RWPE2 (cell line): ENCODE measurements around the gene KLHL6.

Experiments used
- ATAC-seq: fragments of 200-7000 bp; cut with Tn5 transposase; 3 replicates; pipeline ENCODE4 v1.9.1; 2021; ENCODE audit warnings: low read depth
- DNase-seq: peaks from one replicate; pipeline ENCODE4 v3.0.0-alpha.2; 2020; ENCODE audit warnings: low spot score
- H3K27ac ChIP-seq: fragments of 450-650 bp; 2 replicates; pipeline ENCODE4 v1.5.1; 2017; ENCODE audit warnings: mild to moderate bottlenecking; ENCODE audit not compliant: poor library complexity, severe bottlenecking
- H3K27me3 ChIP-seq: fragments of 250-450 bp; sonication (Bioruptor Pico); 2 replicates; pipeline ENCODE4 v1.5.1; 2021; ENCODE audit warnings: mild to moderate bottlenecking, moderate library complexity; ENCODE audit not compliant: insufficient read depth, poor library complexity, severe bottlenecking
- H3K36me3 ChIP-seq: fragments of 250-450 bp; sonication (Bioruptor Pico); 2 replicates; pipeline ENCODE4 v1.5.1; 2020; ENCODE audit warnings: low read depth, mild to moderate bottlenecking, moderate library complexity
- H3K4me1 ChIP-seq: fragments of 250-450 bp; sonication (Bioruptor Pico); 2 replicates; pipeline ENCODE4 v1.5.1; 2021; ENCODE audit warnings: mild to moderate bottlenecking, moderate library complexity; ENCODE audit not compliant: insufficient read depth, poor library complexity, severe bottlenecking
- H3K4me3 ChIP-seq: fragments of 250-450 bp; sonication (Bioruptor Pico); 2 replicates; pipeline ENCODE4 v1.5.1; 2021; ENCODE audit warnings: mild to moderate bottlenecking, moderate library complexity; ENCODE audit not compliant: severe bottlenecking
- H3K9me3 ChIP-seq: fragments of 250-450 bp; sonication (Bioruptor Pico); 2 replicates; pipeline ENCODE4 v1.5.1; 2021; ENCODE audit warnings: mild to moderate bottlenecking, moderate library complexity; ENCODE audit not compliant: severe bottlenecking
- CTCF ChIP-seq: fragments of 450-650 bp; IDR thresholded peaks from one replicate; pipeline ENCODE4 v1.5.1; 2017; ENCODE audit warnings: mild to moderate bottlenecking, moderate library complexity; ENCODE audit not compliant: poor library complexity, severe bottlenecking

Gene KLHL6

GRCh38 chr3:183555541-183556081 lies at the start of gene KLHL6:
KLHL6 (minus strand) TSS chr3:183555706; CDS start chr3:183555653, 53 bp downstream.
- no peaks in the 10 kb centered on the region for H3K4me1 ChIP-seq
- H3K27ac ChIP-seq: no peak within 1 kb of the TSS
- DNase-seq (no peak), ATAC-seq (no peak)
- TF ChIP-seq CTCF: no peak
- no peaks in the 10 kb centered on the region for H3K9me3 ChIP-seq
- H3K4me3 ChIP-seq: no peak within 1 kb of the TSS
- no peaks in the 10 kb centered on the region for H3K27me3 ChIP-seq
- H3K36me3 ChIP-seq: no peaks in the 10 kb centered on the region

GRCh38 chr3:183597959-183598358 lies 42.5 kb upstream of the KLHL6 start:
- H3K36me3 ChIP-seq: no peaks in the 10 kb centered on the region
- no peak overlapping the region for H3K27ac ChIP-seq
- DNase-seq (no peak), ATAC-seq (no peak)
- no peaks in the 10 kb centered on the region for H3K4me1 ChIP-seq
- H3K4me3 ChIP-seq: no peak overlapping the region
- H3K27me3 ChIP-seq: no peaks in the 10 kb centered on the region
- no peak for TF ChIP-seq CTCF
- peaks cover 5% of the 10 kb centered on the region for H3K9me3 ChIP-seq

GRCh38 chr3:183594636-183595035 lies 39.1 kb upstream of the KLHL6 start:
- Histone ChIP-seq H3K4me3 (no peak overlapping the region), H3K27me3 (no peaks in the 10 kb centered on the region), H3K4me1 (no peaks in the 10 kb centered on the region), H3K36me3 (no peaks in the 10 kb centered on the region), H3K27ac (no peak overlapping the region), H3K9me3 (peaks cover 5% of the 10 kb centered on the region)
- TF ChIP-seq CTCF: no peak
- DNase-seq (no peak), ATAC-seq (no peak)

GRCh38 chr3:183592821-183593220 lies 37.3 kb upstream of the KLHL6 start:
- no peak overlapping the region for H3K4me3 ChIP-seq
- H3K27ac ChIP-seq: no peak overlapping the region
- peaks cover 1% of the 10 kb centered on the region for H3K9me3 ChIP-seq
- no peaks in the 10 kb centered on the region for H3K36me3 ChIP-seq
- DNase-seq: no peak
- no peak for ATAC-seq
- no peak for TF ChIP-seq CTCF
- no peaks in the 10 kb centered on the region for H3K4me1 ChIP-seq
- H3K27me3 ChIP-seq: no peaks in the 10 kb centered on the region

GRCh38 chr3:183591881-183592521 lies 36.5 kb upstream of the KLHL6 start:
- no peak for DNase-seq
- H3K4me3 ChIP-seq: no peak overlapping the region
- ATAC-seq: no peak
- no peaks in the 10 kb centered on the region for H3K27me3 ChIP-seq
- no peaks in the 10 kb centered on the region for H3K9me3 ChIP-seq
- no peaks in the 10 kb centered on the region for H3K36me3 ChIP-seq
- no peaks in the 10 kb centered on the region for H3K4me1 ChIP-seq
- TF ChIP-seq CTCF: peak; percentile 15
- H3K27ac ChIP-seq: no peak overlapping the region
